ENCODE results near the gene ARHGEF28. TPM values are rescaled to one million over a fixed set of nuclear protein-coding genes. Genes with fewer than 3 reads are reported as not detected.

The ARHGEF28 gene
- total RNA-seq, 3 donors from 2014 or later, result 0.05 to 0.23 (median 0.14) TPM

DNA sequence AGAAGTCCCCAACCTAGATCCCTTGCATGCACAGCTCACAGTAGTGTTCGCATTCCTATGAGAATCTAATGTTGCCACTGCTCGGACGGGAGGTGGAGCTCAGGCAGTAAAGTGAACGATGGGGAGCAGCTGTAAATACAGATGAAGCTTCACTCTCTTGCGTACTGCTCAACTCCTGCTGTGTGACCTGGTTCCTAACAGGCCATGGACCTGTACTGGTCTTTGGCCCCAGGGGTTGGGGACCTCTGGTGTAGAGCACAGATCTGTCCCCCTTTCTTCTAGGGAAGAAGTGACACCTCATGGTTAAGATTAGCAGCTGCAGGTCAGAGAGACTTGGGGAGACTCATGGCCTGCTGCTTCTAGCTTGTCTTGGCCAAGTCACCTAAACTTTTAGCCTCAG, 7.1 kb downstream of the ARHGEF28 start:
- Mint-ChIP-seq H3K4me3 (no peak overlapping the region), H3K9me3 (no peaks in the 10 kb centered on the region)
- ATAC-seq, result no peak

DNA sequence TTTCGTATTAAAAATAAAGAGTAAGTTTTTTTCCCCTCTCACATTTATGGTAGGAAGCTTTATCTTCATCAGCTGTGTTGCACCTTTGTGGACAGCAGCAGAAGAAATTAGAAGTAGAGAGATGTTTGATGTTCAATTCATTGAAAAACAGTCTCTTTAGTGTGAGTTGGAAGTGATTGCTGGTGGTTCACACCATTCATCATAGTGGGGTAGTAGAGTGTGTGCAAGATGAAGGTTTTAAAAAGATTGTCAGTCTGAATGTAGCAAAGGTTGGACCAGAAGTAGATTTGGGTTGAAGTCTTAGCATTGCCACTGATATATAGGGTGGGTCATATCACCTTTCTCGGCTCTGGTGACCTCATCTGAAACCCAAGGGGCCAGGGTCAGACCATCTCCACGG, 10.4 kb downstream of the ARHGEF28 start:
- ATAC-seq (no peak), DNase-seq (no peak)
- Mint-ChIP-seq H3K9me3 (no peaks in the 10 kb centered on the region), H3K4me1 (ENCODE audit: low read depth) (no peaks in the 10 kb centered on the region), H3K27me3 (ENCODE audit: low read depth) (peaks cover 5% of the 10 kb centered on the region), H3K36me3 (ENCODE audit: insufficient read depth) (no peaks in the 10 kb centered on the region), H3K4me3 (no peak overlapping the region)

More for the DNA sequence above, 7.1 kb downstream of the ARHGEF28 start:
- DNase-seq, result no peak
- Mint-ChIP-seq H3K27me3 (ENCODE audit: low read depth) (peaks cover 14% of the 10 kb centered on the region), H3K36me3 (ENCODE audit: insufficient read depth) (no peaks in the 10 kb centered on the region), H3K4me1 (ENCODE audit: low read depth) (no peaks in the 10 kb centered on the region)

DNA sequence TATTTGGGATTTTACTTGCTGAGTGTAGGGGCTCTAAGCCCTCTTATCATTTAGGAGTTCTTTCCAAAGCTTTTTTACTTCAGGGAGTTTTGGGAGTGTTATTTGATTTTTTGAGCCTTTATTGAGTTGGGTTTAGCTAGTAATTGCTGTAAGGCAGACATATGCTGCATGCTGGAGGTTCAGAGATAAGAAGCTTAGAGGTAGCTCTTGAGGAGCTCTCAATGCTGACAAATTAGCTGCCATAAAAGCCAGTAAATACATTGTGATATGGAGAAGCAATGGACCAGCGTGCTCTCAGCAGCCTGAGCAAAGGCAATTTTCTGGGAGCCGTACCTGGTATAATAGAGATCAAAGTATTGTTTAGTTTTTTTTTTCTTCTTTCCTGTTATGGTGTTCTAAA, 11.6 kb downstream of the ARHGEF28 start:
- Mint-ChIP-seq H3K4me1 (ENCODE audit: low read depth) (no peaks in the 10 kb centered on the region), H3K4me3 (no peak overlapping the region), H3K9me3 (no peaks in the 10 kb centered on the region), H3K36me3 (ENCODE audit: insufficient read depth) (no peaks in the 10 kb centered on the region), H3K27me3 (ENCODE audit: low read depth) (peaks cover 2% of the 10 kb centered on the region)
- DNase-seq (no peak), ATAC-seq (no peak)

DNA sequence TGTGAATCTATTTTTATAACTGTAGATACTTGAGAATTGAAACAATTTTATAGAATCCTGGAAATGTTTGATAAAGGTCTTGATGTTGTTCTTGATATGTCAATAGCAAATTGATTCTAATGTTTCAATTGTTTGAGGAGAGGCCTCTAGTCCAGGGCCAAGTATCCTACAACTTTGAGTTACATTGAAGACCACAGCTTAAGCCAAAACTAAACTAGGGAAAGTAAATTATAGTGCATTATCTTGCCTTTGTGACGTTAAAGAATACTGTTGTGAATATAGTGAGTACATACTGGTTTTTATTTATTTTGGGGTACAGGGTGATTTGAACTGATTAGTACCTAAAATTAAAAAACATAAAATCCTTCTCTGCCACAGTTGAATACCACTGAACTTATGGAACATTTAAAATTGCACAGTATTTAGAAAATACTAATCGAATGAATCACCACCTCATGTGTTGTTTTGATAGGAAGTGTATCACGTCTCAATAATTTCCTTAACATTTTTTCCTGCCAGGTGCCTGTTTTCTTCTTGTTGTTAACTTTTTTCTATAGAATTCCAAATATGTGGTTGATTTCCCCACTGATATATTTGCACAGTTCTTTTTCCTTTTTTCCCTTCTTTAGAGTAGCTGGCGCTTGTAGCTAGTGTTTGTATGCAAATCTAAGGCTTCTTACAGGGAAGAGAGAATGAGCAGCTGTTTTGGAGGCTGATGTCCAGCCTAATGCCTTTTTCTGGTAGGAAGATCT, 12.5 kb downstream of the ARHGEF28 start:
- no peaks in the 10 kb centered on the region for H3K4me1 Mint-ChIP-seq (ENCODE audit: low read depth)
- no peaks in the 10 kb centered on the region for H3K27me3 Mint-ChIP-seq (ENCODE audit: low read depth)

DNA sequence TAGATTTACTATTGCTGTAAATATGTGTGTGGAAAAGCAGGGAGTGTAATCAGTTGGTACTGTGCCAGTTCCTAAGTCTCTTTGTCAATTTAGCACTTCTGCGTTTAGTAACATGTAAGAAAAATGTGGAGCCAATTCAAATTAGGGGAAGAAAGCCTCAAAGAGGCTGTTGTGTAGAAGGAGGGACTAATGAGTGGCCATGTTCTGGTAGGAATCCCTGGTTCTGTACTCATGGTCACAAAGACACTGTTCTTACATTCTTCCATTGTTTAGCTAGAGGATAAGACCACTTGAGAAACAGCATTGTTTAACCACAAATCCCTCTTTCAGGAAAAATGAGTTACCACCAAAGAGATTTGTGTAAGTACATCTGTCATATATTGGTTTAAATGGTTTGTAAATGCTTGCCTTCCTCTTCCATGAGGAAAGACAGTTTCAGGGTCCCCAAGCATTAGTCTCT, 14.9 kb downstream of the ARHGEF28 start:
- Mint-ChIP-seq H3K4me1 (ENCODE audit: low read depth) (no peaks in the 10 kb centered on the region), H3K4me3 (no peak overlapping the region), H3K9me3 (no peaks in the 10 kb centered on the region), H3K27me3 (ENCODE audit: low read depth) (peaks cover 4% of the 10 kb centered on the region), H3K36me3 (ENCODE audit: insufficient read depth) (no peaks in the 10 kb centered on the region)
- no peak for ATAC-seq
- DNase-seq, result no peak

More for the DNA sequence above, 12.5 kb downstream of the ARHGEF28 start:
- Mint-ChIP-seq H3K9me3 (no peaks in the 10 kb centered on the region), H3K36me3 (ENCODE audit: insufficient read depth) (no peaks in the 10 kb centered on the region), H3K4me3 (no peak overlapping the region)
- DNase-seq (no peak), ATAC-seq (no peak)

DNA sequence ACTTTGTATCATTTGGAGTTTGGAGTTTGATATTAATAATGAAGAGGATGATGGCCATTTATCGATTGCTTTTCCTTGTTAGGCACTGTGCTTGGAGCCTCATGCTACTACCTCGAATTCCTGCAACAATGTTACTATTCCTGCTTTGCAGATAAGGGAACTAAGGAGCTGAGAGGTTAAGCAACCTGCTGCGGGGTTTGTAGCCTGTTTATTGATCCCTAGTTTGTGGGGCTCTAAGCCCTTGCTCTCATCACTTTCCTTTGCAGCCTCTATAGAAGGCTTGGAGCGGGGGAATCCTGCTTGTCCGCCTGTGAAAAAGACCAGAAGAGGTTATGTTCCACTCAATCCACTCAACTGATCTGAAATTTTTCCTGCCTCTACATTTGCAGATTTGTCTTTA, 15.8 kb downstream of the ARHGEF28 start:
- DNase-seq (no peak), ATAC-seq (no peak)
- H3K36me3 Mint-ChIP-seq (ENCODE audit: insufficient read depth), result no peaks in the 10 kb centered on the region
- peaks cover 9% of the 10 kb centered on the region for H3K27me3 Mint-ChIP-seq (ENCODE audit: low read depth)
- H3K9me3 Mint-ChIP-seq, result no peaks in the 10 kb centered on the region
- no peaks in the 10 kb centered on the region for H3K4me1 Mint-ChIP-seq (ENCODE audit: low read depth)
- no peak overlapping the region for H3K4me3 Mint-ChIP-seq

DNA sequence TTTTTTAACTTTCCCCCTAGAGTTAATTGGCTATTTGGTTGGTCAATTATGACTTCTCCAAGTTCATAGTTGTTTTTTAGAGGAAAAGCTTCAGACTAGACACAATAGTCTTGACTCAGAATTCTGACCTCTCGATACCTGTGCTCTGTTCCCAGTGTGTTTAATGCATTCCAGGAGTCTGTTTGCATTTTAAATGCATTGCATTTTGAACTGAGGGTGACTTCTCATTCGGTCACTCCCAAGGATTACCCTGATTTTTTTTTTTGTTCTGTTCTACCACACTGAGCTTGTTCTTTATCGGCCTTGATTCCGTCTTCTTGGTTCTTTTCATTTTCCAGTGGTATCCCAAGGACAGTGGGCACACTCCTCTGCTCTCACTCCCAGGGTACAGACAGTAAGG, 16.3 kb downstream of the ARHGEF28 start:
- Mint-ChIP-seq H3K4me1 (ENCODE audit: low read depth) (no peaks in the 10 kb centered on the region), H3K9me3 (no peaks in the 10 kb centered on the region), H3K4me3 (no peak overlapping the region), H3K36me3 (ENCODE audit: insufficient read depth) (no peaks in the 10 kb centered on the region), H3K27me3 (ENCODE audit: low read depth) (peaks cover 9% of the 10 kb centered on the region)
- ATAC-seq (no peak), DNase-seq (no peak)

DNA sequence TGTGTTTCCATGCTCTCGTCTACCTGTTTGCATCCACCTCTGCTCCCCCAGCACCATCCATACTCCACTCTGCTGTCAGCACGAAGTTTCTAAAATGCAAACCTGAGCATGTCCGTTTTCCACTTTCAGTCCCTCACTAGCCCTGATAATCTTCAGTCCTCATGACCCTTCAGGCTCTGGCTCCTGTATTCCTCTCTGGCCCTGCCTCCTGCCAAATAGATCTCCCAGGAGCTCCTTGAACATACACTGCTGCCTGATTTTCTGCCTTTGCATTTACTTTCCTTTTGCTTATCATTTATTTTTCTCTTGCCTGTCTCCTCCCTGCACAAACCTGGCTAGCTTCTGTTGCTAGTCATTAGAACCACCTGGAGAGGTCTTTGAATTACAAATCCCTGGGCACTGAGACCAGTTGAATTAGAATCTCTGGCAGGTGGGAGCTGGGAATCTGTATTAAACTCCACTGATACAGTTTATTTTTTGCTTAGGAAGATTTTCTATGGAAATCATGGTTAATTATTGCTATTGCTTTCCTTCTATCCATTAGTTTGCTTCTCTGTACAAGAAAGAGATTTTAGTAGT, 18.5 kb downstream of the ARHGEF28 start:
- Mint-ChIP-seq H3K36me3 (ENCODE audit: insufficient read depth) (no peaks in the 10 kb centered on the region), H3K4me1 (ENCODE audit: low read depth) (no peaks in the 10 kb centered on the region), H3K9me3 (no peaks in the 10 kb centered on the region), H3K27me3 (ENCODE audit: low read depth) (peaks cover 13% of the 10 kb centered on the region), H3K4me3 (no peak overlapping the region)
- no peak for ATAC-seq
- DNase-seq, result no peak

DNA sequence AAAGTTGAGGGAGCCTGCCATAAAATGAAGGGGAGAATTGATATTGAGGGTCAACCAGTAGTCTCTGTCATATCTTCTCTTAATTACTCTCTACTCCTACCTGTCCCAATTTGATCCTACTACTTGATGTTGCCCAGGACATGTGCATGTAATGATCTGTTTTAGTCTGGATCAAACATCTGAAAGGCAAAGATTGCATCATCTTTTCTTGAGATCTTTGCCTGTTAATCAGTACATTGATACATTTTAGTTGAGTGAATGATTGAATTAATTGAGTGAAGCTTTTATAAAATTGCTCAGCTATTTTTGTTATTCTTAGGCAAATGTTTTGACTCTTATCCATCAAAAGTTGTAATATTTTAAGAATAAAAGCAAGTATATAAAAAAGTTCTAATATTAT, 21.7 kb downstream of the ARHGEF28 start:
- no peaks in the 10 kb centered on the region for H3K9me3 Mint-ChIP-seq
- H3K36me3 Mint-ChIP-seq (ENCODE audit: insufficient read depth), result no peaks in the 10 kb centered on the region
- ATAC-seq (no peak), DNase-seq (no peak)
- no peaks in the 10 kb centered on the region for H3K4me1 Mint-ChIP-seq (ENCODE audit: low read depth)
- no peak overlapping the region for H3K4me3 Mint-ChIP-seq
- peaks cover 13% of the 10 kb centered on the region for H3K27me3 Mint-ChIP-seq (ENCODE audit: low read depth)

DNA sequence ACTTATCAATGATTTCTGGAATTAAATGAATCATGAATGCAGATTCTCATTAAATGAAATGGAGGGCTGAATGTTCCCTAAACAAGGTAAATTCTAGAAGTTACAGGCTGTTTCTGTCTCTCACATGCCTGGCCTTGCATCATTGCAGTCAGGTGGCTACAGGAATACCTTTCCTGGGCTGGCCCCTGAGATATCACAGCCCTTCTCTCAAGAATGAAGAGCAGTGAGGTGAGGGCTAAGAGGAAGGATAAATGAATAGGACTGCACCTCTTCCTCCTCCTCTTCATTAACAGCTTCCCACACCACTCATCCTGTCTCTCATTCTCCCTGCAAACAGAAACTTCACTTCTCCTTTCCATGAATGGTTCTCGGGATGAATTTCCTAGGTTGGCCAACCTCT, 22.5 kb downstream of the ARHGEF28 start:
- Mint-ChIP-seq H3K4me1 (ENCODE audit: low read depth) (no peaks in the 10 kb centered on the region), H3K27me3 (ENCODE audit: low read depth) (peaks cover 13% of the 10 kb centered on the region)
- ATAC-seq, result no peak

DNA sequence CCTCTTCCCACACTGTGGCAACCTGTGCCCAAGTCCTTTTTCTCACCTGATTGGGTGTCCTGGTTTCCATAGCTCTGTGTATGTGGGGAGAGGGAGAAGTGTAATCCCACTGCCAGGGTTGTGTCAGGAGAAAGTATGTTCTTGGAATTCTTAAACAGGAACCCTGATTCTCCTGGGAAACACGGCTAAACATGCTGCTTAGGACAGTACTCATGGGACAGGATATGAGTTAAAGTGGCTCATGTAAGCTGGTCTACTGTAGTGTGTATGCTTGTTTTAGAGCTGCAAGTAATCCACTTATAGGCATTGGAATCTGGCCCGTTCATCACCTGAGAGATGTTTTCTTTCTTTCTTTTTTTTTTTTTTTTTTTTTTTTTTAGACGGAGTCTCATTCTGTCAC, 23.9 kb downstream of the ARHGEF28 start:
- no peak for ATAC-seq
- no peaks in the 10 kb centered on the region for H3K9me3 Mint-ChIP-seq
- no peaks in the 10 kb centered on the region for H3K36me3 Mint-ChIP-seq (ENCODE audit: insufficient read depth)
- no peaks in the 10 kb centered on the region for H3K4me1 Mint-ChIP-seq (ENCODE audit: low read depth)
- H3K27me3 Mint-ChIP-seq (ENCODE audit: low read depth), result peaks cover 10% of the 10 kb centered on the region
- H3K4me3 Mint-ChIP-seq, result no peak overlapping the region
- no peak for DNase-seq

More for the DNA sequence above, 22.5 kb downstream of the ARHGEF28 start:
- Mint-ChIP-seq H3K4me3 (no peak overlapping the region), H3K36me3 (ENCODE audit: insufficient read depth) (no peaks in the 10 kb centered on the region), H3K9me3 (no peaks in the 10 kb centered on the region)
- no peak for DNase-seq

DNA sequence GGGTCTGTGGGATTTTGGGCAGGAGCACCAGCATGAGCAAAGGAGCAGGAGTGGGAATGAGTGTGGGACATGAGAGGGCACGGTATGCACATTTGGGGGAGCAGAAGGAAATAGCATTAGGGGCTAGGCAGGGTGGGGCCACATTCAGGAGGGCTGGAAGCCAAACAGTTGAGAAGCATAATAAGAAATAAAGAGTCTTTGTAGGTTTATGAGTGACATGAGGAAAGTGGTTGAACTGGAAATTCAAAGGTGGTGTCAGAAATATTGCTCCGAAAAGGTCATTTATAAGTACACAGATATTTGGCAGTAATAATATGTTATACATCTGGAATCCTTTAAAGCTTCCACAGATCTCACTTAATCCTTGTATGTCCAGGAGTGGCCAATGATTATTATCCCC, 26.4 kb downstream of the ARHGEF28 start:
- no peak overlapping the region for H3K4me3 Mint-ChIP-seq
- H3K27me3 Mint-ChIP-seq (ENCODE audit: low read depth), result peaks cover 4% of the 10 kb centered on the region
- no peak for DNase-seq
- ATAC-seq, result no peak
- no peaks in the 10 kb centered on the region for H3K36me3 Mint-ChIP-seq (ENCODE audit: insufficient read depth)
- no peaks in the 10 kb centered on the region for H3K4me1 Mint-ChIP-seq (ENCODE audit: low read depth)
- H3K9me3 Mint-ChIP-seq, result no peaks in the 10 kb centered on the region

DNA sequence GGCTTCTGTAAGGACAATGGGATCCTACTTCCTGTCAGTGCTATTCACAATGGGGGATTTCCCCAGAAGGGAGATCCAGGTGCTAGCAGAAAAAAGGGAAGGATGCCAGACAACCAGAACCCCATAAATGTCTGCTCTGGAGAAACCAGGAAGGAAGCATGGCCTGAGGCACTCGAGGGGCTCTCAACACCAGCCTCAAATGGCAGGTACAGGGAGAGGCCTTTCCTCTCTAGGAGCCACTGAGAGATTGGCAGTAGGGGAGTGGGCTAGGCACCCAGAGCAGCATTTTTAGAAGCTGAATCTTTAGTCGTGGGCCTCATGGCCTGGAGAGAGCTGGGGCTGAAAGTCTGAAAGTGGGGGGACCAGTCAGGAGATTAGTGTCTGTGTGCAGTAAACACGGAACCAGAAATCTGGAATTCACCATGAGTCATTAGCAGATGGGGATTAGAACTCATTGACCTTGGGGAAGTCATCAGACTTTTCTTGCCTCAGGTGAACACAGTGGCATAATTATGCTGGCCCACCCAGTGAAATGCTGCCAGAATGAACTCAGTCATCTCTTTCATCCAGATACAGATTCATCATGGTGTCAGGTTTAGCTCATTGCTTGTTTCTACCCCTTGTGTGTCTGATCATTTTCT, 28.3 kb downstream of the ARHGEF28 start:
- H3K36me3 Mint-ChIP-seq (ENCODE audit: insufficient read depth), result no peaks in the 10 kb centered on the region
- ATAC-seq, result no peak

DNA sequence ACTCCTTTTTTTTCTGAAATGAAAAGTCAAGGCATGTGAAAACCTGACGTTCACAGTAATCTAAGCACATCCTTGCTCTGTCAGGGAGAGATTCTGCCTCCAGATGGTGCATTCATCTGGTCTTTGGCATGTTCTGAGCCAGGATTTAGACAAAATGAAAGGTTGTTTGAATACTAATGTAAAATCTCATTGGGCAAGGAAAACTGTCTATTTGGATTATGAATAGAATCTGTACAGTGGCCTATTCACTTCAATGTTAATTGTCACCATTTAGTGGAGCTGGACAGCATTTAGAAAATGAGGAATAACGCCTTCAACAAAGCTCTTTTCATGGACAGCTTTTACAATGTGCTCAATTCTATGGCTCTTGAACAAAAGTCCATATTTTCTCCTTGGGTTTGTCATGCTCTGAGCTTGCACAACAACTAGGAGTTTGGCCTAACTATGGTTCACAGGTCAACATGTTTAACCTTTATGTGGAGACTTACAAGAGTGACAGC, 28.9 kb downstream of the ARHGEF28 start:
- DNase-seq (no peak), ATAC-seq (no peak)
- Mint-ChIP-seq H3K4me1 (ENCODE audit: low read depth) (no peaks in the 10 kb centered on the region), H3K9me3 (no peaks in the 10 kb centered on the region), H3K36me3 (ENCODE audit: insufficient read depth) (no peaks in the 10 kb centered on the region), H3K4me3 (no peak overlapping the region), H3K27me3 (ENCODE audit: low read depth) (peaks cover 5% of the 10 kb centered on the region)

More for the DNA sequence above, 28.3 kb downstream of the ARHGEF28 start:
- no peak for DNase-seq
- H3K4me3 Mint-ChIP-seq, result no peak overlapping the region
- H3K4me1 Mint-ChIP-seq (ENCODE audit: low read depth), result no peaks in the 10 kb centered on the region
- peaks cover 5% of the 10 kb centered on the region for H3K27me3 Mint-ChIP-seq (ENCODE audit: low read depth)
- H3K9me3 Mint-ChIP-seq, result no peaks in the 10 kb centered on the region

Data from activated T-cell treated with anti-CD3 and anti-CD28 coated beads, Interleukin-2, amount 50 U/mL, for 4 hours (primary cell).